ENCODE results near the gene MYOZ3. TPM values are rescaled to one million over a fixed set of nuclear protein-coding genes. Genes with fewer than 3 reads are reported as not detected.
A peak's percentile ranks its signal among the peaks of the same experiment; 100 is the strongest.

The MYOZ3 gene
- total RNA-seq, 6 donors from 2014 or later = 0.61 to 2.8 (median 0.89) TPM; not detected in 1

GRCh38 chr5:150650021-150651006 lies 10.7 kb upstream of the MYOZ3 start:
- ATAC-seq (ENCODE audit: low FRiP score in 2 of 2) (no peak), DNase-seq (peak in 1 of 2 donors; percentile 76)
- peaks cover 0 to 52% (median 33%) of the 10 kb centered on the region in 4 donors for H3K36me3 ChIP-seq
- H3K27ac ChIP-seq = peak overlapping the region in 3 of 4 donors; percentile 46 to 50 (median 50)
- H3K27me3 ChIP-seq = no peaks in the 10 kb centered on the region
- no peak overlapping the region for H3K4me3 ChIP-seq
- H3K4me1 ChIP-seq = peaks cover 2 to 23% (median 6%) of the 10 kb centered on the region in 4 donors
- no peaks in the 10 kb centered on the region for H3K9me3 ChIP-seq
- 89 to 90% methylated on average over 21 to 38 of the region's 38 CpGs for WGBS, 2 donors
- TF ChIP-seq CTCF (IDR thresholded peaks at IDR 0.05) (no peak), POLR2AphosphoS5 (IDR thresholded peaks at IDR 0.05) (no peak), EP300 (IDR thresholded peaks at IDR 0.05) (no peak), POLR2A (IDR thresholded peaks at IDR 0.05) (no peak)

- no peak for ATAC-seq (ENCODE audit: low FRiP score in 2 of 2)
- Histone ChIP-seq H3K27ac (peak overlapping the region in 3 of 4 donors; percentile 12 to 50 (median 50)), H3K27me3 (no peaks in the 10 kb centered on the region), H3K9me3 (no peaks in the 10 kb centered on the region), H3K36me3 (peaks cover 0 to 52% (median 33%) of the 10 kb centered on the region in 4 donors), H3K4me3 (no peak overlapping the region), H3K4me1 (peaks cover 4 to 27% (median 9%) of the 10 kb centered on the region in 4 donors)
- WGBS, 2 donors = 64 to 96% methylated on average over 1 of the region's 1 CpG
- no peak for DNase-seq
- TF ChIP-seq EP300 (IDR thresholded peaks at IDR 0.05) (no peak), POLR2AphosphoS5 (IDR thresholded peaks at IDR 0.05) (no peak), CTCF (IDR thresholded peaks at IDR 0.05) (no peak), POLR2A (IDR thresholded peaks at IDR 0.05) (no peak)
These were observed 9.7 kb upstream of the MYOZ3 start for GRCh38 chr5:150651382-150651781.

GRCh38 chr5:150651924-150652671 lies 9.0 kb upstream of the MYOZ3 start:
- DNase-seq = no peak
- Histone ChIP-seq H3K4me1 (peaks cover 9 to 30% (median 14%) of the 10 kb centered on the region in 4 donors), H3K9me3 (no peaks in the 10 kb centered on the region), H3K27me3 (no peaks in the 10 kb centered on the region), H3K4me3 (no peak overlapping the region), H3K27ac (peak overlapping the region in 3 of 4 donors; percentile 12 to 50 (median 21)), H3K36me3 (peaks cover 0 to 52% (median 33%) of the 10 kb centered on the region in 4 donors)
- no peak for TF ChIP-seq POLR2A (IDR thresholded peaks at IDR 0.05)
- TF ChIP-seq EP300 (IDR thresholded peaks at IDR 0.05) = no peak
- no peak for TF ChIP-seq CTCF (IDR thresholded peaks at IDR 0.05)
- no peak for TF ChIP-seq POLR2AphosphoS5 (IDR thresholded peaks at IDR 0.05)
- ATAC-seq (ENCODE audit: low FRiP score in 2 of 2) = no peak
- 79 to 81% methylated on average over 12 to 13 of the region's 13 CpGs for WGBS, 2 donors

GRCh38 chr5:150653145-150653761 lies 7.8 kb upstream of the MYOZ3 start:
- no peak for ATAC-seq (ENCODE audit: low FRiP score in 2 of 2)
- H3K4me3 ChIP-seq = no peak overlapping the region
- no peak for DNase-seq
- peak overlapping the region; percentile 18 to 51 (median 40) for H3K27ac ChIP-seq
- peaks cover 0 to 47% (median 29%) of the 10 kb centered on the region in 4 donors for H3K36me3 ChIP-seq
- peaks cover 10 to 35% (median 14%) of the 10 kb centered on the region in 4 donors for H3K4me1 ChIP-seq
- H3K27me3 ChIP-seq = no peaks in the 10 kb centered on the region
- peak in 1 of 6 experiments; percentile 9 for TF ChIP-seq CTCF (IDR thresholded peaks at IDR 0.05)
- no peak for TF ChIP-seq POLR2A (IDR thresholded peaks at IDR 0.05)
- no peaks in the 10 kb centered on the region for H3K9me3 ChIP-seq
- WGBS, 2 donors = 68 to 75% methylated on average over 5 of the region's 5 CpGs
